Peyer's patch (tissue), 4 donors: ENCODE measurements around the gene TRAK1.

Source experiments
- POLR2A ChIP-seq, 2 donors: fragments of 450-650 bp; IDR thresholded peaks; one replicate each; pipeline ENCODE4 v1.5.1; 2017; ENCODE audit warnings: antibody characterized with exemption in 2 of 2, mild to moderate bottlenecking in 2 of 2, moderate library complexity in 2 of 2
- TF ChIP-seq, protein P1 (sequence below), 6 experiments: fragments of 450-650 bp in 4 of 6; fragments of 200-600 bp in 2 of 6; sonication (generic) in 1 of 6; IDR thresholded peaks; one replicate each; pipeline ENCODE4 v1.5.1; 2017 to 2019; ENCODE audit warnings: antibody characterized with exemption in 6 of 6, mild to moderate bottlenecking in 3 of 6, moderate library complexity in 1 of 6

DNA sequence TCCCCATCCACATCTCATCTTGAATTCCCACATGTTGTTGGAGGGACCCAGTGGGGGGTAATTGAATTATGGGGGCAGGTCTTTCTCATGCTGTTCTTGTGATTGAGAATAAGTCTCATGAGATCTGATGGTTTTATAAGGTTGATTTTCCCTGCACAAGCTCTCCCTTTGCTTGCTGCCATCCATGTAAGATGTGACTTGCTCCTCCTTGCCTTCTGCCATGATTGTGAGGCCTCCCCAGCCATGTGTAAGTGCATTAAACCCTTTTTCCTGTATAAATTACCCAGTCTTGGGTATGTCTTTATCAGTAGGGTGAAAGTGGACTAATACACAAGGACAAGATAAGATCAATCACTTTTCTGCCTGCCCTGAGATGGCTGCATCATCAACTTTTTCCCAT lies 180.6 kb downstream of the TRAK1 start:
- TF ChIP-seq, protein P1, sequence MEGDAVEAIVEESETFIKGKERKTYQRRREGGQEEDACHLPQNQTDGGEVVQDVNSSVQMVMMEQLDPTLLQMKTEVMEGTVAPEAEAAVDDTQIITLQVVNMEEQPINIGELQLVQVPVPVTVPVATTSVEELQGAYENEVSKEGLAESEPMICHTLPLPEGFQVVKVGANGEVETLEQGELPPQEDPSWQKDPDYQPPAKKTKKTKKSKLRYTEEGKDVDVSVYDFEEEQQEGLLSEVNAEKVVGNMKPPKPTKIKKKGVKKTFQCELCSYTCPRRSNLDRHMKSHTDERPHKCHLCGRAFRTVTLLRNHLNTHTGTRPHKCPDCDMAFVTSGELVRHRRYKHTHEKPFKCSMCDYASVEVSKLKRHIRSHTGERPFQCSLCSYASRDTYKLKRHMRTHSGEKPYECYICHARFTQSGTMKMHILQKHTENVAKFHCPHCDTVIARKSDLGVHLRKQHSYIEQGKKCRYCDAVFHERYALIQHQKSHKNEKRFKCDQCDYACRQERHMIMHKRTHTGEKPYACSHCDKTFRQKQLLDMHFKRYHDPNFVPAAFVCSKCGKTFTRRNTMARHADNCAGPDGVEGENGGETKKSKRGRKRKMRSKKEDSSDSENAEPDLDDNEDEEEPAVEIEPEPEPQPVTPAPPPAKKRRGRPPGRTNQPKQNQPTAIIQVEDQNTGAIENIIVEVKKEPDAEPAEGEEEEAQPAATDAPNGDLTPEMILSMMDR (IDR thresholded peaks at IDR 0.05), result no peak
- TF ChIP-seq POLR2A (IDR thresholded peaks at IDR 0.05), result no peak
